Sigmoid colon (tissue), 7 donors: ENCODE results near the gene IGF2R. TPM values are rescaled to one million over a fixed set of nuclear protein-coding genes. Genes with fewer than 3 reads are reported as not detected.

ENCODE experiments used
- DNase-seq: peaks from one replicate; pipeline ENCODE4 v3.0.0-alpha.2; 2019
- H3K27ac ChIP-seq, 4 donors: fragments of 200-600 bp; sonication (generic); one replicate each; pipeline ENCODE4 v1.5.1; 2016 to 2019; ENCODE audit warnings: mild to moderate bottlenecking in 1 of 4
- H3K27me3 ChIP-seq, 3 donors: fragments of 200-600 bp; sonication (generic); one replicate each; pipeline ENCODE4 v1.5.1; 2019; ENCODE audit warnings: mild to moderate bottlenecking in 1 of 3
- H3K36me3 ChIP-seq, 4 donors: fragments of 200-600 bp; sonication (generic); one replicate each; pipeline ENCODE4 v1.5.1; 2016 to 2019
- H3K4me1 ChIP-seq, 4 donors: fragments of 200-600 bp; sonication (generic); one replicate each; pipeline ENCODE4 v1.5.1; 2017 to 2019
- H3K4me3 ChIP-seq, 4 donors: fragments of 200-600 bp; sonication (generic); one replicate each; pipeline ENCODE4 v1.5.1; 2017 to 2019; ENCODE audit warnings: mild to moderate bottlenecking in 2 of 4, moderate library complexity in 1 of 4
- H3K9me3 ChIP-seq, 4 donors: fragments of 200-600 bp in 3 of 4; sonication (generic) in 3 of 4; one replicate each; pipeline versions ENCODE4 v1.5.1 to v1.6.1; 2013 to 2019
- CTCF ChIP-seq, 4 experiments: fragments of 450-650 bp in 3 of 4; fragments of 200-600 bp in 1 of 4; IDR thresholded peaks; one replicate each; pipeline ENCODE4 v1.5.1; 2016 to 2019; ENCODE audit warnings: antibody characterized with exemption in 4 of 4, mild to moderate bottlenecking in 3 of 4, moderate library complexity in 2 of 4
- EP300 ChIP-seq, 4 donors: sonication (generic); formaldehyde crosslinking; IDR thresholded peaks; one replicate each; pipeline ENCODE4 v1.6.1; 2017; ENCODE audit warnings: antibody characterized with exemption in 4 of 4
- POLR2A ChIP-seq, 2 donors: fragments of 450-650 bp; IDR thresholded peaks; one replicate each; pipeline ENCODE4 v1.6.1; 2016; ENCODE audit warnings: antibody characterized with exemption in 2 of 2, mild to moderate bottlenecking in 2 of 2, moderate library complexity in 2 of 2
- POLR2AphosphoS5 ChIP-seq, 4 donors: sonication (generic); formaldehyde crosslinking; IDR thresholded peaks; one replicate each; pipeline ENCODE4 v1.6.1; 2017; ENCODE audit warnings: antibody characterized with exemption in 4 of 4
- WGBS, 2 donors: extraction: QIAGEN DNeasy Blood & Tissue Kit; methylation state at CpG; one replicate each; pipeline ENCODE4 v1.1.7; 2013; 5-methylcytosine and 5-hydroxymethylcytosine counted together
- intact Hi-C: fragments of 100-400 bp; cut with DNase I; formaldehyde crosslinking; loops from one replicate; pipeline ENCODE4 v1.15.1; 2023
- polyA plus RNA-seq, 3 donors: library from polyadenylated mRNA; stranded (reverse); fragments of 200-250 nt; gene quantifications; one replicate each; pipeline ENCODE4 v1.2.3, GENCODE V29; 2013
- total RNA-seq, 4 donors: library from RNA; depleted of rRNA; stranded (reverse); fragments of >200 nt; gene quantifications; one replicate each; pipeline ENCODE4 v1.1.0, GENCODE V29; 2016
- donor health status: healthy with polysubstance abuse.
- donor health status: Bipolar disorder and iron deficiency.
- donor health status: healthy.

Gene IGF2R
- total and polyA plus RNA-seq, 7 donors: 3.6 to 80.9 (median 41.3) TPM

DNA sequence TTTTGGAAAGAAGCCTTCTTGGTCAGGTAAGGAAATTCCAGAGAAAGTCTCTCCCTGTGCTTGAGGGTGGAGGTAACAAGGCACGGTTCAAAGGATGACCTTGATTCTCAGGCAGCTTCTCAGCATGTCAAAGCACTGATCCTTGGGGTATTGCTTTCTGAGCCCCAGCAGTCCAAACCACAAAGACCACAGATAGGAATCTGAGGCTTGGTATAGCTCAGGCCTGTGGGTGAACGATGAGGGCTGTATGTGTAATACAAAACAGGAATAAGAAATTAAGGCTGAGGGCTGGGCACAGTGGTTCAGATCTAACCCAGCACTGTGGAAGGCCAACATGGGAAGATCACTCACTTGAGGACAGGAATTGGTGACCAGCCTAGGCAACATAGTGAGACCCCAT is 82.5 kb downstream of the IGF2R start:
- no peaks in the 10 kb centered on the region for H3K9me3 ChIP-seq
- H3K27me3 ChIP-seq: no peaks in the 10 kb centered on the region
- H3K27ac ChIP-seq: no peak overlapping the region
- peaks cover 27 to 100% (median 56%) of the 10 kb centered on the region in 4 donors for H3K36me3 ChIP-seq
- no peak for DNase-seq
- intact Hi-C loops: no loop called here
- no peak overlapping the region for H3K4me3 ChIP-seq
- TF ChIP-seq CTCF (IDR thresholded peaks at IDR 0.05) (no peak), EP300 (IDR thresholded peaks at IDR 0.05) (no peak), POLR2A (IDR thresholded peaks at IDR 0.05) (no peak), POLR2AphosphoS5 (IDR thresholded peaks at IDR 0.05) (no peak)
- no peaks in the 10 kb centered on the region for H3K4me1 ChIP-seq
- whole genome bisulfite sequencing, 2 donors: 63 to 86% methylated on average over 2 of the region's 2 CpGs

- WGBS, 2 donors: 94 to 95% methylated on average over 6 of the region's 6 CpGs
- DNase-seq: no peak
- Histone ChIP-seq H3K27me3 (no peaks in the 10 kb centered on the region), H3K27ac (no peak overlapping the region), H3K36me3 (peaks cover 28 to 100% (median 46%) of the 10 kb centered on the region in 4 donors), H3K4me3 (no peak overlapping the region), H3K4me1 (no peaks in the 10 kb centered on the region), H3K9me3 (no peaks in the 10 kb centered on the region)
- intact Hi-C loops: no loop called here
- TF ChIP-seq POLR2A (IDR thresholded peaks at IDR 0.05) (no peak), POLR2AphosphoS5 (IDR thresholded peaks at IDR 0.05) (no peak), CTCF (IDR thresholded peaks at IDR 0.05) (no peak), EP300 (IDR thresholded peaks at IDR 0.05) (no peak)
These were observed 85.4 kb downstream of the IGF2R start for GRCh38 chr6:160054271-160054670.

- H3K4me3 ChIP-seq: no peak overlapping the region
- no peaks in the 10 kb centered on the region for H3K4me1 ChIP-seq
- TF ChIP-seq POLR2AphosphoS5 (IDR thresholded peaks at IDR 0.05): no peak
- TF ChIP-seq CTCF (IDR thresholded peaks at IDR 0.05): no peak
- TF ChIP-seq POLR2A (IDR thresholded peaks at IDR 0.05): no peak
- TF ChIP-seq EP300 (IDR thresholded peaks at IDR 0.05): no peak
- 93 to 97% methylated on average over 7 of the region's 7 CpGs for WGBS, 2 donors
- DNase-seq: no peak
- intact Hi-C loops: no loop called here
- H3K27ac ChIP-seq: no peak overlapping the region
- peaks cover 31 to 100% (median 50%) of the 10 kb centered on the region in 4 donors for H3K36me3 ChIP-seq
- H3K9me3 ChIP-seq: no peaks in the 10 kb centered on the region
- no peaks in the 10 kb centered on the region for H3K27me3 ChIP-seq
These were observed 86.0 kb downstream of the IGF2R start for GRCh38 chr6:160054913-160055312.

DNA sequence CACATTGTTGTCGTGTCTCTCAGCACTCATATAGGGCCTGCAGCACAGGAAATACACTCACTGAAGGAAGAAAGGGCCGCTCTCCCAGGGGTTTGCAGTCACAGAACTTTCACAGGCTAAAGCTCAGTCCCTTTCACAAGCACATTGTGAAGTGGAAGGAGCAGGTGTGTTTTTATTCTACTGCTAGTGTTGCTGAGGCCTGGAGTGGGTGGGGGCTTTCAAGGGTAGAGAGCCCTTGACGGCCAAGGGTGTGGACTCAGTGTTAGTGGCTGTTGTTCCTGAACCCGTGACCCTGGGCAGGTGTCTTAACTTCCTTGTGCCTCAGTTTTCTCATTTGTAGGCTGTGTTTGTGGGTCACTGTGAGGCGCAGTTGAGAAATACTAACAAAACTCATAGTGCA is 86.5 kb downstream of the IGF2R start:
- Histone ChIP-seq H3K27me3 (no peaks in the 10 kb centered on the region), H3K9me3 (no peaks in the 10 kb centered on the region), H3K36me3 (peaks cover 31 to 100% (median 50%) of the 10 kb centered on the region in 4 donors), H3K27ac (no peak overlapping the region), H3K4me1 (no peaks in the 10 kb centered on the region), H3K4me3 (no peak overlapping the region)
- no peak for DNase-seq
- 48 to 80% methylated on average over 5 of the region's 5 CpGs for WGBS, 2 donors
- no peak for TF ChIP-seq POLR2A (IDR thresholded peaks at IDR 0.05)
- intact Hi-C loops: no loop called here

DNA sequence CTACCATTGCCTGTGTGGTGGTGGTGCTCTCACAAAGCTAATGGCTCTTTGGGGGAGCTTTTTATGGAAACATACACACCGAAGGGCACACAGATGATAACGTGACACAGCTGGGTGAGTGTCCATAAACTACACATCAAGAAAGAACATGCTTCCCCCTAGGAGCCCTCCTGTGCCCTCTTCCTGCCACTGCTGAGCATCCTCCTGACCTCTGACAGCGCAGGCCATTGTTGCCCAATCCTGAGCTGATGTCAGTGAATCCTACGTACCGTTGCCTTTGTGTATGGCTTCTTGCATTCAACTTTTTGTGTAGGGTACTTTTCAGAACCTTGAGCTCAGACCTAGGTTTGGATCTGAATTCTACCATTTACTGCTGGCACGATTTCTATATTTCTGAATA is 86.9 kb downstream of the IGF2R start:
- H3K4me3 ChIP-seq: no peak overlapping the region
- no peaks in the 10 kb centered on the region for H3K9me3 ChIP-seq
- H3K27ac ChIP-seq: no peak overlapping the region
- no peak for TF ChIP-seq EP300 (IDR thresholded peaks at IDR 0.05)
- TF ChIP-seq CTCF (IDR thresholded peaks at IDR 0.05): no peak
- no peak for TF ChIP-seq POLR2A (IDR thresholded peaks at IDR 0.05)
- no peak for TF ChIP-seq POLR2AphosphoS5 (IDR thresholded peaks at IDR 0.05)
- intact Hi-C loops: no loop called here
- no peaks in the 10 kb centered on the region for H3K4me1 ChIP-seq
- H3K27me3 ChIP-seq: no peaks in the 10 kb centered on the region
- H3K36me3 ChIP-seq: peaks cover 29 to 100% (median 49%) of the 10 kb centered on the region in 4 donors
- 71 to 79% methylated on average over 6 of the region's 6 CpGs for WGBS, 2 donors
- DNase-seq: no peak
